NT2/D1 (cell line): ENCODE results near the gene KLHL22.
"Not testable (repeated sequence)": the region's sequence is repeated elsewhere in the genome, so short reads cannot be mapped to it uniquely, and the experiment has no call there.

ENCODE experiments used
- DNase-seq: peaks from one replicate; pipeline ENCODE4 v3.0.0-alpha.2; 2011; ENCODE audit warnings: low read depth, low spot score
- H3K27me3 ChIP-seq: 2 replicates; pipeline ENCODE4 v1.6.0; 2011; ENCODE audit warnings: mild to moderate bottlenecking; ENCODE audit not compliant: insufficient read length, insufficient read depth
- H3K36me3 ChIP-seq: 2 replicates; pipeline ENCODE4 v1.6.1; 2011; ENCODE audit warnings: mild to moderate bottlenecking, low read length, mixed read lengths; ENCODE audit not compliant: insufficient read depth, insufficient read length
- H3K4me1 ChIP-seq: 2 replicates; pipeline ENCODE4 v1.5.1; 2011; ENCODE audit not compliant: insufficient read depth, insufficient read length
- H3K4me3 ChIP-seq: 2 replicates; pipeline ENCODE4 v1.5.1; 2011; ENCODE audit warnings: low read depth; ENCODE audit not compliant: insufficient read length
- H3K9ac ChIP-seq: 2 replicates; pipeline ENCODE4 v1.6.0; 2011; ENCODE audit warnings: low read depth; ENCODE audit not compliant: insufficient read length
- H3K9me3 ChIP-seq: 2 replicates; pipeline ENCODE4 v1.5.1; 2011; ENCODE audit warnings: mild to moderate bottlenecking, low read length; ENCODE audit not compliant: insufficient read depth
- SUZ12 ChIP-seq: IDR thresholded peaks from 2 replicates; pipeline ENCODE4 v1.6.1; 2011; ENCODE audit not compliant: insufficient read length, insufficient read depth; ENCODE audit errors: extremely low read depth
- YY1 ChIP-seq: IDR thresholded peaks from 2 replicates; pipeline ENCODE4 v1.6.1; 2011; ENCODE audit not compliant: insufficient read length, insufficient read depth
- ZNF274 ChIP-seq: IDR thresholded peaks from 2 replicates; pipeline ENCODE4 v1.6.1; 2011; ENCODE audit warnings: mild to moderate bottlenecking, low read depth, low read length

The KLHL22 gene, protein sequence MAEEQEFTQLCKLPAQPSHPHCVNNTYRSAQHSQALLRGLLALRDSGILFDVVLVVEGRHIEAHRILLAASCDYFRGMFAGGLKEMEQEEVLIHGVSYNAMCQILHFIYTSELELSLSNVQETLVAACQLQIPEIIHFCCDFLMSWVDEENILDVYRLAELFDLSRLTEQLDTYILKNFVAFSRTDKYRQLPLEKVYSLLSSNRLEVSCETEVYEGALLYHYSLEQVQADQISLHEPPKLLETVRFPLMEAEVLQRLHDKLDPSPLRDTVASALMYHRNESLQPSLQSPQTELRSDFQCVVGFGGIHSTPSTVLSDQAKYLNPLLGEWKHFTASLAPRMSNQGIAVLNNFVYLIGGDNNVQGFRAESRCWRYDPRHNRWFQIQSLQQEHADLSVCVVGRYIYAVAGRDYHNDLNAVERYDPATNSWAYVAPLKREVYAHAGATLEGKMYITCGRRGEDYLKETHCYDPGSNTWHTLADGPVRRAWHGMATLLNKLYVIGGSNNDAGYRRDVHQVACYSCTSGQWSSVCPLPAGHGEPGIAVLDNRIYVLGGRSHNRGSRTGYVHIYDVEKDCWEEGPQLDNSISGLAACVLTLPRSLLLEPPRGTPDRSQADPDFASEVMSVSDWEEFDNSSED

DNA sequence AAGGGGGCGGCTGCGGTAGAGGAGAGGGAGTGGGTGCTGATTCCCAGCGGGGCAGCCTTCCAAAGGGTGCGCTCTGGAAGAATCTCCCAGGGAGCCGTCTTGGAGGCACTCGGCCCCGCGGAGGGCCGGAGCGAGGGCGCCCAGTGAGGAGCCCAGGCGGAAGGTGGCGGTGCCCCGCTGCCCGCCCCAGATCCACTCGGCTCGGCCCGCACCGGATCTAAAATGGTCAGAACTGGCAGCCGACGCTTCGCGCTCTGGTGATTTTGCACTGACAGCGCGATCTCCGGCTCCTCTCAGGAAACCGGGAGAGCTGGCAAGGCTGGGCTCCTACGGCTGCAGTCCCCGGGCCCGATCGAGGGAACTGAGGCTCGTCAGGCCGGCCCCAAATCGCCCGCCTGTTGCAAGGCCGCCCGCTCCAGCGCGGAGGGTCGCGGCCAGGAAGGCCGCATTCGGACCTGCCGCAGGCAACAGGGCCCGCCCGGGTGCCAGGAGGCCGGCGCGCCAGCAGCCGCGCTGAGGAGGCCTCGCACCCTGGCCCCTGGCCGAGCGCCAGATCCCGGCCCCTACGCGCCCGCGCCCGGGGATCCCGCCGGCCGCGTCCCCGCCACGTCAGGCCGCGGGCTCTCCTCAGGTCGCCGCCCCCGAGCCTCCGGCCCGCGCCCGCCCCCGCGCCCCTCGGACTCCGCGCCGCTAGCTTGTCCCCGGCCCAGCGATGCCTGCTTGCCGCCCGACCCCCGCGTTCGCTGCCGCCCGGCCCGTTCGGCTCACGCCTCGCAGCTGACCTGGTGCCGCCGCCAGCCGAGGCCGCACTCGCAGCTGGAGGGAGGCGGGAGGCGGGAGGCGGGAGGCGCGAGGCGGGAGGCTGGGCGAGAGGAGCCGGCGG is at the start of gene KLHL22:
TSS of gene KLHL22 (minus strand) at position 818 of the 883 bp plus-strand sequence. CDS start 6,584 bp downstream, outside the sequence.
- no peaks in the 10 kb centered on the region for H3K9me3 ChIP-seq

DNA sequence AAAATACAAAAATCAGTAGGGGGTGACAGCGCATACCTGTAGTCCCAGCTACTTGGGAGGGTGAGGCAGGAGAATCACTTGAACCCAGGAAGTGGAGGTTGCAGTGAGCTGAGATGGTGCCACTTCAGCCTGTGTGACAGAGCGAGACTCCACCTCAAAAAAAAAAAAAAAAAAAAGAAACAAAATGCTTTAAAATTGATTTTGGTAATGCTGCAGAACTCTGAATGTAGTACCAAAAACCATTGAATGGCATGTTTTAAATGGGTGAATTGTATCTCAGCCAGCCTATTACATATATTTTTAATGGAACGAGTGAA is 49.7 kb upstream of the KLHL22 start:
- H3K9ac ChIP-seq, H3K36me3 ChIP-seq, DNase-seq, H3K27me3 ChIP-seq, H3K4me3 ChIP-seq, H3K4me1 ChIP-seq, H3K9me3 ChIP-seq: not testable (repeated sequence)

More for the DNA sequence above, at the start of gene KLHL22:
- peaks cover 4% of the 10 kb centered on the region for H3K4me1 ChIP-seq
- peaks cover 6% of the 10 kb centered on the region for H3K36me3 ChIP-seq
- no peak for TF ChIP-seq YY1
- no peak for TF ChIP-seq SUZ12
- no peak for TF ChIP-seq ZNF274
- peak within 1 kb of the TSS; percentile 92 for H3K4me3 ChIP-seq
- peaks cover 13% of the 10 kb centered on the region for H3K27me3 ChIP-seq
- peak within 1 kb of the TSS; percentile 91 for H3K9ac ChIP-seq
- DNase-seq, result no peak

DNA sequence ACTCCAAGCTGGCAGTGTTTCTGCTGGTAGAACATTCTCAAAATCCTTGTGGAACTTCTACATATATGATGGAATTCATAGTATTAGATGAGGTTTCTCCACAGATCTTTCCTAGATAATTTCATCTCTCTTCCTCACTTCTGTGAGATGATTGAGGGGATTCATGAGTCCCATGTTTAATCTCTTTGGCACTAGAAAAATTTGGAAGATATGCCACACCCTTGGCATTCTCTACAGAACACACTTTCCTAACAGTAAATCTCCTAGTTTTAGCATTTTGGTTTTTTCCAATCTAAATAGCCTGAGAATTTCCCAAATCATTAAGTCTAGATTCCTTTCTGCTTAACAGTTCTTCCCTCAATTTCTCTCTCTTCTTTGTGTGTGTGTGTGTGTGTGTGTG is 47.1 kb upstream of the KLHL22 start:
- TF ChIP-seq YY1, result no peak
- no peak for TF ChIP-seq SUZ12
- TF ChIP-seq ZNF274, result no peak
- Histone ChIP-seq H3K9ac (no peak overlapping the region), H3K4me3 (no peak overlapping the region), H3K27me3 (no peaks in the 10 kb centered on the region), H3K9me3 (no peaks in the 10 kb centered on the region), H3K36me3 (peaks cover 17% of the 10 kb centered on the region), H3K4me1 (no peaks in the 10 kb centered on the region)
- no peak for DNase-seq

DNA sequence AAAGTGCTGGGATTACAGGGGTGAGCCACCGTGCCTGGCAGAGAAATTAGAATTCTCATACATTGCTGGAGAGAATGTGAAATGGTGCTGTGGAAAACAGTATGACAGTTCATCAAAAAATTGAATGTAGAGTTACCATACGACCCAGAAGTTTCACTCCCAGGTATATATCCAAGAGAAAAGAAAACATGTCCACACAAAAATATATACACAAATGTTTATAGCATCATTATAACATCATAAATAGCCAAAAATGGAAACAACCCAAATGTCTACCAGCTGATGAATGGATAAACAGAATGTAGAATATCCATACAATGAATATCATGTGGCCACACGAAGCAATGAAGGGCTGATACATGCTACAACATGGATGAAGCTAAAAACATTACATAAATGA is 46.5 kb upstream of the KLHL22 start:
- peaks cover 24% of the 10 kb centered on the region for H3K36me3 ChIP-seq
- H3K9ac ChIP-seq, result no peak overlapping the region
- H3K27me3 ChIP-seq, result no peaks in the 10 kb centered on the region
- H3K9me3 ChIP-seq, result no peaks in the 10 kb centered on the region
- no peaks in the 10 kb centered on the region for H3K4me1 ChIP-seq
- TF ChIP-seq YY1 (no peak), SUZ12 (no peak), ZNF274 (no peak)
- DNase-seq, result no peak
- no peak overlapping the region for H3K4me3 ChIP-seq

DNA sequence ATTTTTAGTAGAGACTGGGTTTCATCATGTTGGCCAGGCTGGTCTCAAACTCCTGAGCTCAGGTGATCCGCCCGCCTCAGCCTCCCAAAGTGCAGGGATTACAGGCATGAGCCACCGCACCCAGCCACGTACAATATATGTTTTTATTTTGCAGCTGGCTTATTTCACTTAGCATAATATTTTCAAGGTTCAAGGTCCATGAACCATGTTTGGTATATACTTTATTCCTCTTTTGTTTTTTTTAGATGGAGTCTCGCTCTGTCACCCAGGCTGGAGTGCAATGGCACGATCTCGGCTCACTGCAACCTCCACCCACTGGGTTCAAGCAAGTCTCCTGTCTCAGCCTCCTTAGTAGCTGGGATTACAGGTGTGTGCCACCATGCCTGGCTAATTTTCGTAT is 43.3 kb upstream of the KLHL22 start:
- DNase-seq, H3K9me3 ChIP-seq, H3K4me1 ChIP-seq, H3K9ac ChIP-seq, H3K27me3 ChIP-seq, H3K4me3 ChIP-seq: not testable (repeated sequence)
- peaks cover 35% of the 10 kb centered on the region for H3K36me3 ChIP-seq

DNA sequence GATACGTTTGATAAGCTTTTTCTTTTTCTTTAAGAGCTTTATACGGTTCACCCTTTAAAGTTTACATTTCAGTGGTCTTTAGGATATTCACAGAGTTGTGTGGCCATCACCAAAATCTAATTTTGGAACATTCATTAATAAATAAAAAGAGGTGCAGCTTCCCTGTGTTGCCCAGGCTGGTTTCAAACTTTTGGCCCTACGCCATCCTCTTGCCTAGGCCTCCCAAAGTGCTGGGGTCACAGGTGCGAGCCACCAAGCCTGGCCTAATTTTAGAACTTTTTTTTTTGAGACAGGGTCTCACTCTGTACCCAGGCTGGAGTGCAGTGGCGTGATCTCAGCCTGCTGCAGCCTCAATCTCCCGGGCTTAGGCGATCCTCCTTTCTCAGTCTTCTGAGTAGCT is 42.4 kb upstream of the KLHL22 start:
- peaks cover 41% of the 10 kb centered on the region for H3K36me3 ChIP-seq

DNA sequence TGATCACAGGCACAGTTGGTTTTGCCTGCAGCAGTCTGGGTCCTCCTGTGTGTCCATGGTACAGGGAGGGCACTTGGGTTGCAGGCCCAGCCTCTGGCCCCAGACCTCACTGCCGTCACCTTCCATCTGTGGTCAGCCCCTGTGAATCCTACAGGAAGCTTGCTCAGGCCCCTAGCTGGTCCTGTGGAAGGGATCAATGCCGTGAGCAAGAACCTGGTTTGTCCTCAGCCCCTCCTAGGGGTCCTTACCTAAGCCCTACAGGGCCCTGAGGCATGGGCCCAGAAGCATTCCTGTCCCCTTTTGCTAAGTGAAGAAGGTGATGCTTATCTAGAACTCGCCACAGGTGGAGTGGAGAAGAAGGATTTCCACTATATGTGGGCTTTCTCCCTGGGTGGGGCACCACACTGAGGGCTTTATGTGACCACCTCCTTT is 41.7 kb upstream of the KLHL22 start:
- DNase-seq, result no peak
- Histone ChIP-seq H3K9ac (no peak overlapping the region), H3K27me3 (no peaks in the 10 kb centered on the region), H3K4me3 (no peak overlapping the region), H3K9me3 (no peaks in the 10 kb centered on the region), H3K4me1 (peaks cover 10% of the 10 kb centered on the region), H3K36me3 (peaks cover 42% of the 10 kb centered on the region)
- TF ChIP-seq ZNF274 (no peak), YY1 (no peak), SUZ12 (no peak)

More for the DNA sequence above, 42.4 kb upstream of the KLHL22 start:
- no peaks in the 10 kb centered on the region for H3K9me3 ChIP-seq
- peaks cover 7% of the 10 kb centered on the region for H3K4me1 ChIP-seq
- no peak overlapping the region for H3K9ac ChIP-seq
- no peak for DNase-seq
- TF ChIP-seq SUZ12 (no peak), ZNF274 (no peak), YY1 (no peak)
- no peak overlapping the region for H3K4me3 ChIP-seq
- no peaks in the 10 kb centered on the region for H3K27me3 ChIP-seq
